PC-3 (cell line): ENCODE data around the gene GCH1.
A peak's percentile ranks its signal among the peaks of the same experiment; 100 is the strongest.

Source experiments
- CTCF ChIP-seq: fragments of 300-600 bp; sonication (generic); conservative IDR thresholded peaks from 2 replicates; pipeline ENCODE4 v1.5.1; 2017; ENCODE audit warnings: antibody characterized with exemption, low read depth, mild to moderate bottlenecking, low read length
- EZH2 ChIP-seq: fragments of 300-600 bp; sonication (generic); IDR thresholded peaks from one replicate; pipeline ENCODE4 v1.6.1; 2017; ENCODE audit warnings: antibody characterized with exemption, mild to moderate bottlenecking, low read length; ENCODE audit not compliant: unreplicated experiment
- EZH2phosphoT487 ChIP-seq: fragments of 300-600 bp; sonication (generic); IDR thresholded peaks from 2 replicates; pipeline ENCODE4 v1.6.1; 2018; ENCODE audit warnings: mild to moderate bottlenecking, antibody characterized with exemption, low read length, borderline replicate concordance

GRCh38 chr14:54803926-54804537 is 98.6 kb downstream of the GCH1 start:
- TF ChIP-seq CTCF (peak; percentile 28; the same call in 1 of the 2 replicates), EZH2 (no peak), EZH2phosphoT487 (no peak)
